ENCODE results near the gene AUTS2. TPM values are rescaled to one million over a fixed set of nuclear protein-coding genes. Genes with fewer than 3 reads are reported as not detected.

AUTS2 gene
- total RNA-seq, 1 experiment from 2014 or later: not detected

GRCh38 chr7:70539617-70540016 is 941.3 kb downstream of the AUTS2 start:
- CTCF ChIA-PET: no interaction called here
- TF ChIP-seq CTCF (IDR thresholded peaks at IDR 0.05; ENCODE audit: unreplicated experiment): no peak
- DNase-seq: no peak
- no TSS peak for BruUV-seq (replicated peaks)
- no peak overlapping the region for H3K4me3 Mint-ChIP-seq (ENCODE audit: low read depth, unreplicated experiment)
- intact Hi-C loops (cut with micrococcal nuclease; ENCODE audit: unreplicated experiment): no loop called here
- H3K36me3 Mint-ChIP-seq (ENCODE audit: insufficient read depth, unreplicated experiment): no peaks in the 10 kb centered on the region
- H3K4me1 Mint-ChIP-seq (ENCODE audit: low read depth, unreplicated experiment): no peaks in the 10 kb centered on the region
- H3K27me3 Mint-ChIP-seq (ENCODE audit: unreplicated experiment): no peaks in the 10 kb centered on the region
- no peak overlapping the region for H3K27ac Mint-ChIP-seq (ENCODE audit: unreplicated experiment)
- peaks cover 8% of the 10 kb centered on the region for H3K9me3 Mint-ChIP-seq (ENCODE audit: low read depth, unreplicated experiment)

GRCh38 chr7:70540641-70541040 is 942.4 kb downstream of the AUTS2 start:
- no peaks in the 10 kb centered on the region for H3K4me1 Mint-ChIP-seq (ENCODE audit: low read depth, unreplicated experiment)
- peaks cover 9% of the 10 kb centered on the region for H3K9me3 Mint-ChIP-seq (ENCODE audit: low read depth, unreplicated experiment)
- no peak overlapping the region for H3K27ac Mint-ChIP-seq (ENCODE audit: unreplicated experiment)
- no peak overlapping the region for H3K4me3 Mint-ChIP-seq (ENCODE audit: low read depth, unreplicated experiment)
- TF ChIP-seq CTCF (IDR thresholded peaks at IDR 0.05; ENCODE audit: unreplicated experiment): no peak
- no peaks in the 10 kb centered on the region for H3K27me3 Mint-ChIP-seq (ENCODE audit: unreplicated experiment)
- H3K36me3 Mint-ChIP-seq (ENCODE audit: insufficient read depth, unreplicated experiment): no peaks in the 10 kb centered on the region
- no TSS peak for BruUV-seq (replicated peaks)
- intact Hi-C loops (cut with micrococcal nuclease; ENCODE audit: unreplicated experiment): no loop called here
- DNase-seq: no peak
- CTCF ChIA-PET: no interaction called here

GRCh38 chr7:70542750-70543376 is 944.6 kb downstream of the AUTS2 start:
- no peak overlapping the region for H3K27ac Mint-ChIP-seq (ENCODE audit: unreplicated experiment)
- H3K27me3 Mint-ChIP-seq (ENCODE audit: unreplicated experiment): no peaks in the 10 kb centered on the region
- H3K36me3 Mint-ChIP-seq (ENCODE audit: insufficient read depth, unreplicated experiment): no peaks in the 10 kb centered on the region
- TF ChIP-seq CTCF (IDR thresholded peaks at IDR 0.05; ENCODE audit: unreplicated experiment): no peak
- no peak for DNase-seq
- no peak overlapping the region for H3K4me3 Mint-ChIP-seq (ENCODE audit: low read depth, unreplicated experiment)
- CTCF ChIA-PET: no interaction called here
- no TSS peak for BruUV-seq (replicated peaks)
- no peaks in the 10 kb centered on the region for H3K4me1 Mint-ChIP-seq (ENCODE audit: low read depth, unreplicated experiment)
- intact Hi-C loops (cut with micrococcal nuclease; ENCODE audit: unreplicated experiment): no loop called here
- peaks cover 8% of the 10 kb centered on the region for H3K9me3 Mint-ChIP-seq (ENCODE audit: low read depth, unreplicated experiment)

GRCh38 chr7:70544016-70544415 is 945.7 kb downstream of the AUTS2 start:
- no TSS peak for BruUV-seq (replicated peaks)
- H3K27ac Mint-ChIP-seq (ENCODE audit: unreplicated experiment): no peak overlapping the region
- CTCF ChIA-PET: interaction anchor here (0.7 kb wide), 1 partner anchor 22 kb away, joined by 6 read pairs; no protein-coding TSS in a partner anchor
- no peak for DNase-seq
- H3K4me1 Mint-ChIP-seq (ENCODE audit: low read depth, unreplicated experiment): no peaks in the 10 kb centered on the region
- no peak overlapping the region for H3K4me3 Mint-ChIP-seq (ENCODE audit: low read depth, unreplicated experiment)
- intact Hi-C loops (cut with micrococcal nuclease; ENCODE audit: unreplicated experiment): no loop called here
- TF ChIP-seq CTCF (IDR thresholded peaks at IDR 0.05; ENCODE audit: unreplicated experiment): no peak
- H3K9me3 Mint-ChIP-seq (ENCODE audit: low read depth, unreplicated experiment): peaks cover 8% of the 10 kb centered on the region
- no peaks in the 10 kb centered on the region for H3K27me3 Mint-ChIP-seq (ENCODE audit: unreplicated experiment)
- no peaks in the 10 kb centered on the region for H3K36me3 Mint-ChIP-seq (ENCODE audit: insufficient read depth, unreplicated experiment)
